Upper lobe of left lung (tissue), 4 donors: Measurements from ENCODE around the gene FYN.

ENCODE experiments used
- CTCF ChIP-seq, 6 experiments: fragments of 450-650 bp in 4 of 6; fragments of 200-600 bp in 2 of 6; sonication (generic) in 2 of 6; IDR thresholded peaks; one replicate each; pipeline ENCODE4 v1.5.1; 2016 to 2019; ENCODE audit warnings: antibody characterized with exemption in 6 of 6
- EP300 ChIP-seq, 4 donors: sonication (generic); formaldehyde crosslinking; IDR thresholded peaks; one replicate each; pipeline ENCODE4 v1.5.1; 2017; ENCODE audit warnings: antibody characterized with exemption in 4 of 4, control low read depth in 2 of 4
- POLR2A ChIP-seq, 4 donors: fragments of 450-650 bp; IDR thresholded peaks; one replicate each; pipeline ENCODE4 v1.5.1; 2016 to 2017; ENCODE audit warnings: antibody characterized with exemption in 4 of 4, mild to moderate bottlenecking in 2 of 4
- POLR2AphosphoS5 ChIP-seq, 2 donors: sonication (generic); formaldehyde crosslinking; IDR thresholded peaks; one replicate each; pipeline ENCODE4 v1.5.1; 2017; ENCODE audit warnings: antibody characterized with exemption in 2 of 2

GRCh38 chr6:111865909-111866546 is 7.2 kb downstream of the FYN start:
- TF ChIP-seq CTCF (IDR thresholded peaks at IDR 0.05) (no peak), EP300 (IDR thresholded peaks at IDR 0.05) (no peak), POLR2A (IDR thresholded peaks at IDR 0.05) (no peak), POLR2AphosphoS5 (IDR thresholded peaks at IDR 0.05) (no peak)
